Stimulated activated memory B cell treated with anti-CD40 and anti-IgM and Interleukin-4, amounts not matched to agents 10 μg/mL and 1 μg/mL and 100 μg/mL, for 72 hours (primary cell): ENCODE measurements around the gene PXMP2.
"Not testable (repeated sequence)": the region's sequence is repeated elsewhere in the genome, so short reads cannot be mapped to it uniquely, and the experiment has no call there.

Experiments used
- ATAC-seq: fragments of 150-1000 bp; cut with Tn5 transposase; 2 replicates; pipeline ENCODE4 v1.10.0; 2021
- H3K27ac Mint-ChIP-seq: one replicate; pipeline ENCODE4 v1.8.0; 2022; ENCODE audit warnings: mild to moderate bottlenecking, mixed read lengths
- H3K27me3 Mint-ChIP-seq: one replicate; pipeline ENCODE4 v1.8.0; 2022; ENCODE audit warnings: mixed read lengths
- H3K36me3 Mint-ChIP-seq: one replicate; pipeline ENCODE4 v1.8.0; 2022; ENCODE audit warnings: mixed read lengths
- H3K4me1 Mint-ChIP-seq: one replicate; pipeline ENCODE4 v1.8.0; 2022; ENCODE audit warnings: mixed read lengths
- H3K4me3 Mint-ChIP-seq: one replicate; pipeline ENCODE4 v1.8.0; 2022; ENCODE audit warnings: mild to moderate bottlenecking, moderate library complexity, mixed read lengths
- H3K9me3 Mint-ChIP-seq: one replicate; pipeline ENCODE4 v1.8.0; 2022; ENCODE audit warnings: mixed read lengths

PXMP2 gene

DNA sequence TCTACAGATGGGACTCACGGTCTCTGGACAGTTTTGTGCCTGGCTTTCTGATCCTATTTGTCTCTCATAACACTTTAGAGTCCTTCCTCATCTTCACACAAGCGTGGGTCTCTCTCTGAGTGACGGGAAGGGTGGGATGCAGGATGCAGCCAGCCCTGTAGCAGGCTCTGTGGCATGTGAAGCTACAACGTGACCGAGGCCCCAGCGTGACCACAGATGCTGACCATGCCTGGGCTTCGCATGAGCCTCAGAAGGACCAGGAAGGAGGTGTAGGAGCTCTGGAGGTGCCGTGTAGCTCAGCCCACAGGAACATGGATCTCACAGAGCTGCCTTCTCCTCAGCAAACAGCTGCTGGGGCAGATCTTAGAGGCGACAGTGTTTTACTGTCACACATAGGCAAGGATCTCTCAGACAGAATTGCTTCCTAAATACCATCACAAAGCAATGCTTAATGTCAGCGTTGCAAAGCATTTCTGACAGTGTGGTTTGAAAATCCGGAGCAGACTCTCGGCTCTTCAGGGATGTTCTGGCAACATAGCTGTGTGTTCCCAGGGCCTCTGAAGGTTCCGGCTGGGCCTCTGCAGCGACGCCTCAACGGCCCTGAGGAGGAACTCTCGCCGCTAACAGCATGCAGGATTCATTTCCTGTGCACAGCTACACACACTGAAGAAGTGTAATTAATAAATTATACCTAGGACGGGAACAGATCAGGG lies 52.4 kb downstream of the PXMP2 start:
- ATAC-seq = no peak
- no peaks in the 10 kb centered on the region for H3K27me3 Mint-ChIP-seq
- H3K36me3 Mint-ChIP-seq = peaks cover 86% of the 10 kb centered on the region
- no peak overlapping the region for H3K27ac Mint-ChIP-seq
- H3K9me3 Mint-ChIP-seq = peaks cover 4% of the 10 kb centered on the region
- H3K4me3 Mint-ChIP-seq = no peak overlapping the region
- H3K4me1 Mint-ChIP-seq = peaks cover 19% of the 10 kb centered on the region

DNA sequence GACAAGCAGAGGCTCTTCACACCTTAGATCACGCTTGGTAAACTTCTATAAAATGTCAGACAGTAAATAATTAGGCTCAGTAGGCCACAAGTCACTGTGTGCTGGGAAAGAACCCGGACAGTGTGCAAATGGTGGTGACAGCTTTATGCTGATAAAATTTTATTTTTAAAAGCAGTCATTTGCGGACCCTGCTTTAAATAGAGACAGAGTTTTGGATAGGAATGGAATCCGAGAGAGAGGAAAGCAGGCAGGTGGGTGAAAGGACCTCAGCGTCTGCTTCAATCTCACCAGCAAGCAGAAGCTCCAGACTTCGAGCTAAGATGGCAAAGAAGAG lies 52.9 kb downstream of the PXMP2 start:
- ATAC-seq = no peak
- Mint-ChIP-seq H3K9me3 (peaks cover 4% of the 10 kb centered on the region), H3K27ac (no peak overlapping the region), H3K4me3 (no peak overlapping the region), H3K27me3 (no peaks in the 10 kb centered on the region), H3K36me3 (peaks cover 86% of the 10 kb centered on the region), H3K4me1 (peaks cover 19% of the 10 kb centered on the region)

DNA sequence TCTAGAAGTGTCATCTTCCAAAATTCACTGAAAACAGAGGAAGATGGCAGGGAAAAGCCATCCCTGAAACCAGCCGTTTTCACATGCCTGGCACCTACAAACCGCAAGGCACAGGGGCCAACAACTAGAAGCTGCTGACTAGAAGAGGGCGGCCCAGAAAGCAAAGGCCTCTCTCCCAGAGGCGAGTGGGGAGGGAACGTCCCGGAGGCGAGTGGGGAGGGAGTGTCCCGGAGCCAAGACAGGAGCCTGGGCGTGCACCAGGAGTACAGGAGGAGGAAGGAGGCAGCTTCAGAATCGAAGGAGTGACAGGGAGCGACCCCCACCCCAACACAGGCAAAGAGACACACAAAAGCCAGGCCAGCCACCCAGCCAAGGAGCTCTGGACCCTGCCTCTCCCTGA lies 53.3 kb downstream of the PXMP2 start:
- peaks cover 19% of the 10 kb centered on the region for H3K4me1 Mint-ChIP-seq
- ATAC-seq = no peak
- H3K9me3 Mint-ChIP-seq = peaks cover 4% of the 10 kb centered on the region
- no peak overlapping the region for H3K27ac Mint-ChIP-seq
- H3K36me3 Mint-ChIP-seq = peaks cover 86% of the 10 kb centered on the region
- no peak overlapping the region for H3K4me3 Mint-ChIP-seq
- H3K27me3 Mint-ChIP-seq = no peaks in the 10 kb centered on the region

DNA sequence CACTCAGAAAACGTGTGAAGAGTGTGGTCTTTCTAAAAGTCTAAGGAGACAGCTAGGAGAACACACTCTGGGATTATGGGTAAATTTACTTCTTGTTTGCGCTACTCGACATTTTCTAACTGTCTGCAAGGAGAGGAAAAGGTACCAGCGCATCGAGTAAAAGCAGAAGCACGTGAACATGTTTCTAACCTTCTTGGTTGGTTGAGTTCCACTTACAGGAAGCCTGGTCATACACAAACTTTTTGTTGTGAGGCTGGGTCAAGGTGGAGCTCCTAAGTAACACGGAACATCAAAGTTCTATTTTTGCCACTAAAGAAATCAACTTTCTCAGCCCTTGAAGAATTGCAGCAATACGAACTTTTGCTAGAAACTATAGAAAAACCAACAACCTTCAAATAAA lies 54.2 kb downstream of the PXMP2 start:
- no peak for ATAC-seq
- H3K27me3 Mint-ChIP-seq = no peaks in the 10 kb centered on the region
- no peak overlapping the region for H3K4me3 Mint-ChIP-seq
- peak overlapping the region; percentile 32 for H3K27ac Mint-ChIP-seq
- H3K36me3 Mint-ChIP-seq = peaks cover 78% of the 10 kb centered on the region
- H3K4me1 Mint-ChIP-seq = peaks cover 19% of the 10 kb centered on the region
- peaks cover 4% of the 10 kb centered on the region for H3K9me3 Mint-ChIP-seq

DNA sequence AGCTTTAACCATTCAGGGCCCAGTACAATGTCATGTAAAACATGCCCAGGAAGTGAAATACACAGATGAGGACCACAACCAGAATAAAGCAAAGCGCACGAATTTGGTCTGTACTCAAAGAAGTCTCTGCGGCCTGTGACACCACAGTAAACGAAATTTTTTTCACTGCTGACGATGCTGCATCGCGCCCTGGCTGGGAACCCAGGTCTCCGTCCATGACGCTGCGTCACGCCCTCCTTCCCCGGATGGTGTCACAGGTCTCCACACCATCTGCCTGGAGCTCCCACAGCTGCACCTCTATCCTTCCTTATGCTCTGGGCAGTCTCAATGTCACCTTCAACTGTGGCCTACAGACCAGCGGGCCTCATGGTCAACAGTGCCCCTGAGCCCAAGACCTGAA lies 56.4 kb downstream of the PXMP2 start:
- no peak for ATAC-seq
- Mint-ChIP-seq H3K27ac (no peak overlapping the region), H3K9me3 (peaks cover 4% of the 10 kb centered on the region), H3K36me3 (peaks cover 80% of the 10 kb centered on the region), H3K4me1 (peaks cover 19% of the 10 kb centered on the region), H3K4me3 (no peak overlapping the region), H3K27me3 (no peaks in the 10 kb centered on the region)

DNA sequence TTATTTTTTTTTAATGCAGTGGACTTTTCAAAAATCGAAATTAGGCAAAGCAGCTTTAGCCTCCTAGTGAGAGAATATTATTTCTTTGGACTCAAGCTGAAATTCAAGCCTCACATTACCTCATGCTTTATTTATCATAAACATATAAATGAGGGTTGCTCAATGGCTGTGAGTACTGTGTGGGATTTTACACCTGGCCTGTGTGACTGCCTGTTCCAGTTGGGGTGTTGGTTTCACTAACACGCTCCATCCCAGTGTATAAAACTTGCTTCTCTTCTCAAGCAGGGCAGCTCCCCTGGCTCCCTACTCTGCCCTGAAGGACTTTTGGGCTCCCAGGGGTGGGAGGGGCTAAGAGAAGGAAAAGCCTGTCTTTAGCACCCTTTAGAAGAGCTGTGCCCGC lies 59.2 kb downstream of the PXMP2 start:
- H3K9me3 Mint-ChIP-seq = peaks cover 4% of the 10 kb centered on the region
- peaks cover 61% of the 10 kb centered on the region for H3K36me3 Mint-ChIP-seq
- H3K27me3 Mint-ChIP-seq = no peaks in the 10 kb centered on the region
- ATAC-seq = no peak
- no peak overlapping the region for H3K27ac Mint-ChIP-seq
- no peak overlapping the region for H3K4me3 Mint-ChIP-seq
- peaks cover 19% of the 10 kb centered on the region for H3K4me1 Mint-ChIP-seq

DNA sequence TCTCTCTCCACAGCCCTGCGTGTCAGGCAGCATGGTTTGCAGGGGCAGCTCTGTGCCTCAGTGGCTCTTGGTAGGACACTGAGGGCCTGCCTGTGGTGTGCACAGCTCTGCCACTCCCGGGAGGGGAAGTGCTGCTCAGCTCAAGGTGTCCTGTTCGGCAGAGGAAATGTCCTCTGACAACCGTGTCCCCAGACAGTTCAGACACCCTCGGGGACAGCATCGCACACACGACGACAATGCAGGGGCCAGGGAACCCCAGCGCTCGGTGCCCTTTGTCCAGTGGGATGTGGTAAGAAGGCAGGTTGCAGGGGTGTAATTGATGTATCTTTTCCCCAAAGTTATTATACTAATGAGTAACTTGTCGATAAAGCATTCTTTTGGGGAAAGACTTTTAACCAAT lies 60.0 kb downstream of the PXMP2 start:
- Mint-ChIP-seq H3K4me3 (no peak overlapping the region), H3K36me3 (peaks cover 55% of the 10 kb centered on the region), H3K4me1 (peaks cover 13% of the 10 kb centered on the region), H3K27ac (no peak overlapping the region), H3K9me3 (peaks cover 4% of the 10 kb centered on the region), H3K27me3 (no peaks in the 10 kb centered on the region)
- no peak for ATAC-seq

GRCh38 chr12:132747896-132748295 lies 60.5 kb downstream of the PXMP2 start:
- Mint-ChIP-seq H3K4me3 (no peak overlapping the region), H3K9me3 (no peaks in the 10 kb centered on the region), H3K27me3 (no peaks in the 10 kb centered on the region), H3K4me1 (peaks cover 8% of the 10 kb centered on the region), H3K36me3 (peaks cover 54% of the 10 kb centered on the region), H3K27ac (no peak overlapping the region)
- ATAC-seq = no peak

DNA sequence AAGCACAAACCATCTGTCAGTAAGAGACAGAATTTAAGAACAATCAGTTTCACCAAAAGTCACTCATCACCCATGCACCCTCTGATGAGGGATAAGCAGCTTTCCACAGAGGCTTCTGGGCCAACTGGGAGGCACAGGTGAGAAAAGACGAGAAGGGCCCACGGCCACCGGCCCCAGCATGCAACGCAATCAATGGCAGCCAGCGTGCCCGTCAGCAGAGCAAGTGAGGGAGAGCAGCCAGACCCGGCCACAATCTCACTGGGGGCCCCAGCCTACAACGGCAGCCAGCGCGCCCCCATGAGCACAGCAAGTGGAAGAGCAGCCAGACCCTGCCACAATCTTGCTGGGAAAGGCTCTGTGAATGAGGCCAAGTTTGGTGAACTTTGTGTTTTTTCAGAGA lies 60.9 kb downstream of the PXMP2 start:
- peaks cover 7% of the 10 kb centered on the region for H3K4me1 Mint-ChIP-seq
- H3K27ac Mint-ChIP-seq = no peak overlapping the region
- peaks cover 51% of the 10 kb centered on the region for H3K36me3 Mint-ChIP-seq
- no peak for ATAC-seq
- H3K27me3 Mint-ChIP-seq = no peaks in the 10 kb centered on the region
- H3K9me3 Mint-ChIP-seq = no peaks in the 10 kb centered on the region
- no peak overlapping the region for H3K4me3 Mint-ChIP-seq

GRCh38 chr12:132753670-132754069 lies 66.3 kb downstream of the PXMP2 start:
- peaks cover 27% of the 10 kb centered on the region for H3K36me3 Mint-ChIP-seq
- not testable (repeated sequence) for H3K4me3 Mint-ChIP-seq, H3K27ac Mint-ChIP-seq, ATAC-seq, H3K4me1 Mint-ChIP-seq, H3K27me3 Mint-ChIP-seq, H3K9me3 Mint-ChIP-seq

- H3K36me3 Mint-ChIP-seq = peaks cover 27% of the 10 kb centered on the region
- ATAC-seq = no peak
Measured at GRCh38 chr12:132754160-132754932, 67.0 kb downstream of the PXMP2 start.

More at GRCh38 chr12:132754160-132754932, 67.0 kb downstream of the PXMP2 start:
- no peaks in the 10 kb centered on the region for H3K27me3 Mint-ChIP-seq
- no peak overlapping the region for H3K4me3 Mint-ChIP-seq
- H3K9me3 Mint-ChIP-seq = no peaks in the 10 kb centered on the region
- H3K4me1 Mint-ChIP-seq = peaks cover 10% of the 10 kb centered on the region
- H3K27ac Mint-ChIP-seq = no peak overlapping the region
